Urothelium cell line (cell line): ENCODE data around the gene POLR2L.

Source experiments
- DNase-seq: peaks from one replicate; pipeline ENCODE4 v3.0.0; 2011; ENCODE audit warnings: low spot score, mixed read lengths
- FAIRE-seq: peaks from 2 replicates; lab custom pipeline; 2011; peaks lifted over from hg19 to GRCh38; lab: Jason Lieb, UNC

Gene POLR2L

GRCh38 chr11:855796-856195 is 13.5 kb upstream of the POLR2L start:
- FAIRE-seq, result no peak

GRCh38 chr11:855330-855674 is 13.0 kb upstream of the POLR2L start:
- FAIRE-seq, result no peak
- DNase-seq, result no peak

More at GRCh38 chr11:855796-856195, 13.5 kb upstream of the POLR2L start:
- DNase-seq, result no peak

DNA sequence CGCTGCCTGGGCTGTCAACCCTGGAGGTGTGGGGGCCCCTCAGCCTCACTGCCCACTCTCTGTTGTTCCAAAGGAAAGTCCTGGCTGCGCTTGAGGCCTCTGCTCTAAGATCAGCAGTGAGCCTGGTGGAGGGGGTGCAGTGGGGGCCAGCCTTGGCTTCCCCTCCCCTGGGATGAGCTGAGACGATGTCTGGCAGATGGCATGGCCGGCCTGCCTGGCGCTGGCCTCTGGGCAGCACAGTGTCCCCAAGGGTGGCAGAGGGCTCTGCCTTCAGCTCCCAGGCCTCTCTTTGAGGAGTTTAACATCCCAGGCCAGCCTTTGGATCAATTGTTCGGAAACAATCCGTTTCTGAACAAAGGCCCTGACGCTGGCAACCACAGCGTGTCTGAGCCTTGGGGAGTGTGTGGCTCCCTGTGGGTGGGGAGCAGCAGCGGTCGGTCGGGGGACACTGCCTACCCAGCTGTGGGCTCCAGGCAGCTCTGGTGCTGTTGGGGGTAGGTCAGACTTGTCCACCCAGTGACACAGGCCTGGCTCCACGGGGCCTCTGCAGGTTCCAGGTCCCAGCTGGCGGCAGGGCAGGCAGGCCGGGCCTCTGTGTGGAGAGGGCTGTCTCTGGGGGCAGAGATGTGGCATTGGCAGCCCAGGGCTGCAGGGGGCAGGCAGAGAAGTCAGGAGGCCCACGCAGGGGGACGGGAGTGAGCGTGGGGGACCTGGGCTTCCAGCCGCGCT is 12.4 kb upstream of the POLR2L start:
- DNase-seq (no peak), FAIRE-seq (no peak)

- DNase-seq, result no peak
- no peak for FAIRE-seq
These were observed 11.5 kb upstream of the POLR2L start for GRCh38 chr11:853682-854448.

- FAIRE-seq (no peak), DNase-seq (no peak)
These were observed 10.4 kb upstream of the POLR2L start for GRCh38 chr11:852762-853161.

DNA sequence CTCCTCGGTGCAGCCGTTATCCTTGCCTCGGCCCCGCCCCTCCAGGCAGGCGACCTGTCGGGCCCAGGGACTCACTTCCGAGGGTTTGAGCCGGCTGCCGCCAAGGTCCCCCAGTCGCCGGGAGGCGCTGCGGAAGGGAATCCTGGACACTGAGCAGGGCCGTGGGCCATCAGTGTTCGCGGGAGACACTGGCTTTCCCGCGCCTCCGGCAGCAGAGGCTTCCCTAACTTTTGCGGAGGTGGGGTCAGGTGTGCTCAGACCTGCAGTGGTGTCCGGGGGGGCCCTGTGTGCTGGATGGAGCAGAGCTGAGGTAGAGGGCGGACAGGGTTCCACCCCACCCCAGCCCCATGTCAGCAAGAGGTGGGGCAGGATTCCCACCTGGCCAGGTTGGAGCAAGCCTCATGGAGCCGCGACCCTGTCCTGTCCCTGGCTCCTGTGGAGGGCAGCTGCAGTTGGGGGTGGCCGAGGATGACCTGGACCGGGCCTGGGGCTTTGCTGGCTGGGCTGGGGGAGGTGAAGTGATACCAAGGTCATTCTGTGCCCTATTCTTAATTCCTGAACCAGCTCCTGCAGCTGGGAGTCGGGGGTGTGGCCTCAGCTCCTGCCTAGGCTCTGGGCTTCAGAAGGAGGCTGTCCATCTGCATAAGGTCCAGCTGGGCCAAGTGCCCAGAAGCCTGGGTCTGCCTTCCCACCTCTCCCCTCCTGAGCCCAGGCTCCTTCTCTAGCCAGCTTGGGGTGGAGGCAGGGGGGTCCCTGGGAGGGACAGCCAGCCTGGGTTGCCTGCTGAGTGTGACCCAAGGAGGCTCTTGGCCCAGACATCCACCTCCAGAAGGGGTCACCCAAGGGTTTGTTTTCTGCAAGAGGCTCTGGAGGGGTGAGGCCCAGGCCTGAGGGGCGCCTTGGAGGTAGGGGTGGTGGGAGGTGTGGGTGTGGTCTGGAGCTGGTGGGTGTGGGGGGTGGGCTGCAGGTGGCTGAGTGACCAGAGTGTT is 8.7 kb upstream of the POLR2L start:
- no peak for FAIRE-seq
- no peak for DNase-seq

DNA sequence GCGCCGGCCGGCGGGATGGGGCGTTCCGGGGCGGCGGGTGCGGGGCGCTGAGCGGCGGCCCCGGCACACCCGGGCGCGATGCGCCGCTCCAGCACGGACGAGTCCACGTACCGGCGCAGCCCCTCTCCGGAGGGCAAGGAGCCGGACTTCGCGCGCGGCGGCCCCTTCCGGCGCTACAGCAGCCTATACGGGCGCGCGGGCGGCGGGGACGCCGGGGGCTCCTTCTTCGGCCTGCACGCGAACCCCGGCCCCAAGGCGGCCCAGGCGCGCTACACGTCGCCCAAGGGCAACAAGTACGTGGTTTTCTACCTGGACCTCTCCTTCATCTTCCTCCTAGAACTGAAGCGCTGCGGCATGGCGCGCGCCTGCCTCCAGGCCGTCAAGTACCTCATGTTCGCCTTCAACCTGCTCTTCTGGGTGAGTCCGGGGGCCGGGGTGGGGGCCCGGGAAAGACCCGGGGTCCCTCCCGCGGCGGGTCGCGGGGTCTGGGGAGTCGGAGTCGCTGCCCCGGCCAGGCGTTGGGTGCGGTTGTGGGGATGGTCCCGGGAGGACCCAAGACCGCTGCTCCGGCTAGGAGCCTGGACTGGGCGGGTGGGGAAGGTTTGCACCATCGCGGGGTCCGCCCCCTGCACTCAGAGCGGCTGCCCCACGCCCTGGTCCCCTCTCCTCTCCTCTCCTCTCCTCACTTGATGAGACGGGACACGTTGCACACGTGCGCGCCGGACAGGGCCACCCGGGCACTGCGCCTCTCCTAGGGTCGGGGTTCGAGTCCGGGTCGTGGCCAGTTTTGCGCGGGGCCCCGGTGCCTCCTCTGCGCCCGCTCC is 7.8 kb upstream of the POLR2L start:
- DNase-seq (no peak), FAIRE-seq (no peak)

DNA sequence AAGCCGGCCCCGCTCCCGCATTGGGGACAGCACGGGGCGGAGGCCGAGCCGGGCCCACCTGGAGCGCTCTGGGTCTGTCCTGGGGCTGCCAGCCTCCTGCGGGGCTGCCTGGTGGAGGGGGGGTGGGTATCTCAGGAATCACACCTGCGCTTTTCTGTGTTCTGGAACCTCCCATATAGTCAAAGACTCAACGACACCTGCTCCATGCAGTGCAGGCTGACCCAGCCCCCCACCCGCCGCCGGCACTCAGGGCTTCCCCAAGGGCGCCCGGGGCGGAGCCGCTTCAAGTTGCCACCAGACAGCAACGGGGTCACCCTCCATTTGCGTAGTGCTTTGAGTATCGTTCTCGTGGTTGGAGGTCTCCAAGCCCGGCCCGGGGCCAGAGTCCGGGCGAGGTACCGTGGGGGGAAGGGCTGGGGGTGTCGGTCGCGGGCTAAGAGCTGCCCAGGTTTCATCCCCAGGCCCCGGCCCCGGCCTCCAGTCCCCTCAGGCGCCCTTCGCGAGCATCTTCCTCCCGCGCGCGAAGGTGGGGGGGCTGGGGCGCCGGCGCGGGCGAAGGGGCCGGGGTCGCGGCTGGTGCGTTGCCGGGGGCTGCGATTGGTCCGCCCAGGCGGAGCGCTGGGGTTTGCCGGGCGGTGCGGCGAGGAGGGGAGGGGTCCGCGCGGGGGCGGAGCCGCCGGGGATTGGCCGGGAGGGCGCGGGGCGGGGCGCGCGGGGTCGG is 6.9 kb upstream of the POLR2L start:
- DNase-seq, result no peak
- FAIRE-seq, result no peak

GRCh38 chr11:848380-848931 is 6.1 kb upstream of the POLR2L start:
- DNase-seq (peak; percentile 27), FAIRE-seq (no peak)

DNA sequence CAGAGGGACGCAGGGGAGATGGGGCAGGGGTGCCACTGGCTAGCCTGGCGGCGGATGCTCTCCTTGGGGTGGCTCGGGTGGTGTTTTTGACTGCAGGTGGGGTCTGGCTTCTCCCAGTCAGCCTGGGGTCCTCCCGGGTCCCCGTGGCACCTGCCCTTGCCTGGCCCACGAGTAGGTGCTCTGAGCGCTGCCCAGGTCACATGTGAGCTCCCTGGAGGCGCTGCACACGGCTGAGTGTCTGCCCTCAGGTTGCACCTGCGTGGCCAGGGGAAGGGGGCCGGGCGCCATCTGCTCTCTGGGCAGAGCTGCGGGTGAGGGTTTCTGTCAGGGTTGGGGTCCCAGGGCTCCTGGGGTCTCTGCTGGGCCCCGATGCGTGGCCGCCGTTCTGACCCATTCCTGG is 5.5 kb upstream of the POLR2L start:
- no peak for FAIRE-seq
- no peak for DNase-seq

DNA sequence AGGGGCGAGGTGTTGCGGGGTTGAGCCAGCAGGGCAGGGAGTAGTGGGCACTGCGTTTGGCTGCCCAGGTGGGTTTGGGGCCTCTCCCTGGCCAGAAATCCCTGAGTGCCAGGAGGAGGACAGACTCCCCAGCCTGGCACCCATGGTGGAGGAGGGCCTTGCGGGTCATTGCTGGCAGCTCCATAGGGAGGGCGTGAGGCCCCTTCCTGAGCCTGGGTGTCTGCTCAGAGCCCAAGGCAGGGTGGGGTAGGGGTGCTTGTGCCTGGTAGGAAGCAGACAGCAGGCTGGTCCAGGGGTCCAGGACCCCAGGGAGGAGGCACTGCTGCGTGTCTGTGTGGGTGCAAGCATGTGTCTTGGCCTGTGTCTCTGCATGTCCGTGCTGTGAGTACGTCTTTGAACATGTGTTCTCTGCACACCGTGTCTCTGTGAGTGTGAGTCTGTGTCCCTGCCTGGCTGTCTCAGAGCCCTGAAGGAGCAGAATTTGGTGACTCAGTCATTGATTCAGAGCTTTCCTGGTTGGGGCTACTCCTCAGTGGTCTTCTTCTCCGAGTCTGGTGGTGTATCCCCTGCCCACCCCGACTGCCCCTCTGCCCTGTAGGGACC is 4.3 kb upstream of the POLR2L start:
- FAIRE-seq, result no peak
- no peak for DNase-seq

- no peak for FAIRE-seq
- DNase-seq, result no peak
These were observed 3.7 kb upstream of the POLR2L start for GRCh38 chr11:845872-846495.

GRCh38 chr11:844693-845644 is 2.6 kb upstream of the POLR2L start:
- peak; percentile 17 for FAIRE-seq
- DNase-seq, result peak; percentile 78

GRCh38 chr11:843818-844692 is 1.7 kb upstream of the POLR2L start:
- peak; percentile 71 for FAIRE-seq
- DNase-seq, result peak; percentile 76

- FAIRE-seq (no peak), DNase-seq (no peak)
These were observed 881 bp upstream of the POLR2L start for GRCh38 chr11:843086-843734.

DNA sequence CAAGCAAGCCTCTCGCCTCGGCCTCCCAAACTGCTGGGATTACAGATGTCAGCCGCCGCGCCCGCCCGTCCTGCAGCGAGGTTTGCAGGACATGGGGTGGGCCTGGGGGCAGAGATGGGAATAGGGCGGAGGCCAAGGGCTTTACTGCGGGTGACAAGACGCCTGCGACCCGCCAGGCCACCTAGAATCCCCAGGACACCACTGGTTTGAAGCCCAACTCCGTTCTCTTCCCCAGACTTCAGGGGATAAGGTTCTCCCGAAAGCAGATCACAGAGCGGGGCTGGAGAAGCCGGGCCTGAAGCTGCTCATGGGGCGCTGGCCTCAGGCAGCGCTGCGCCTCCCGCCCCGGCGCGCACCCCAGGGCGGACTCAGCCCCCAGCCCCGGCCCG is 354 bp downstream of the POLR2L start:
- no peak for FAIRE-seq
- DNase-seq, result no peak
